GM06990 (cell line): ENCODE results near the gene PPM1J.
"Not testable (repeated sequence)": the region's sequence is repeated elsewhere in the genome, so short reads cannot be mapped to it uniquely, and the experiment has no call there.

Experiments
- DNase-seq: peaks from one replicate; pipeline ENCODE4 v3.0.0-alpha.2; 2011; ENCODE audit not compliant: insufficient read length; ENCODE audit errors: extremely low read depth
- H3K27me3 ChIP-seq: replicated peaks from 2 replicates; pipeline ENCODE4 v1.6.0; 2011; ENCODE audit warnings: low read length; ENCODE audit not compliant: control insufficient read depth, insufficient read depth
- H3K36me3 ChIP-seq: 2 replicates; pipeline ENCODE4 v1.5.1; 2011; ENCODE audit warnings: low read length; ENCODE audit not compliant: control insufficient read depth, insufficient read depth
- H3K4me3 ChIP-seq: replicated peaks from 2 replicates; pipeline ENCODE4 v1.5.1; 2011; ENCODE audit warnings: low read depth, mild to moderate bottlenecking, control low read depth, low read length
- CTCF ChIP-seq: IDR thresholded peaks from 2 replicates; pipeline ENCODE4 v1.5.1; 2011; ENCODE audit warnings: low read length, control low read depth, mild to moderate bottlenecking, inconsistent platforms; ENCODE audit not compliant: insufficient read depth, poor library complexity, severe bottlenecking

PPM1J gene

DNA sequence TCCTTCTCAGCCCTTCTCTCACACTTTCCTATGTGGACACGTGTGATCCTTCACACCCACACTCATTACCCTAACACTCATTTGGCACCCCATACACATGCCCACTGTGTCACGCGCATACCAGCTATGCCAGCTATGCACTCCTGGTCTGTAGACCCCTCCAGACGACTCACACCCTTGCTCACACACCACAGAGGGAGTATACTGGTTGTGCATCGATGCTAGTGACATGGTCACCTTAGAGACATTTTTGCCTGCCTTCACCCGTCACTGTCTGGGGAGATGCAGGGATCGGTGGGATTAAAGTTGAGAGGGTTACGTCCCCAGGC lies 8.3 kb upstream of the PPM1J start:
- Histone ChIP-seq H3K4me3 (no peak overlapping the region), H3K36me3 (no peaks in the 10 kb centered on the region), H3K27me3 (peaks cover 3% of the 10 kb centered on the region)
- TF ChIP-seq CTCF, result no peak
- DNase-seq, result no peak

DNA sequence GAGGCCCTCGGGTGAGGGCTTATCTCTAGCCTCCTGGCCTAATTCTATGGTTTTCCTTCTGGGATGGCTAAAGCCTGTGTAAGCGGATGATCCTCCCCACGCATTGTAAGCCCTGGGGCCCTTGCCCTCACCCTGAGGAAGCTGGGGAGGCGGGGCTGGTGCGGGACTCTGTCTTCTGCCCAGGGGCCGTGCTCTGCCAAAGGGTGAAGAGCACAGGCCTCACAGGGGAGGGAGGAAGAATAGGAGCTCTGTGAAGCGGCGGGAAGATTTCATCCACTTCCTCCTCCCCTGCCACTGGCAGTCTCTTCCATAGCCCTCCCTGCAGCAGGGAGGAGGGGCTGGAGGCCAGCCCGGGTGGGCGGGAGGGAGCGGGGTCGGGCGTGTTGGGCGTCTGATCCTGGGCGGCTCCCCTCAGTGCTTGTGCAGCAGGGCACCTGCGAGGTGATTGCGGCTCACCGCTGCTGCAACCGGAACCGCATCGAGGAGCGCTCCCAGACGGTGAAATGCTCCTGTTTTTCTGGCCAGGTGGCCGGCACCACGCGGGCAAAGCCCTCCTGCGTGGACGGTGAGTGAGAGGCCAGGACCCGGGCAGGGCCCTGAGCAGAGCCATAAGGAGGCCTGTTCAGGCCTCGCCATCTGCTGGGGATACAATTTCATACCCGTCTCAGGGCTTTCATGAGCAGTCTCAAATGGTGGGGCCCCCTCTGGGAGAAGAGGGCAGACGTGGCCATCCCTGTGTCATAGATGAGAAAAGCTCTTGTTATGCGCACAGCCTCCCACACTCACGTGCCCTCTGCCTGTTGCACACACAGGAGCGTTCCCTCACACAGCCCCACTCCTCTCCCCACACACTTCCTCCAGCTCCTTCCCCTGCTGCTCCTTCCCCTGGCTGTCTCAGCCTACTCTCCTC lies 7.7 kb upstream of the PPM1J start:
- Histone ChIP-seq H3K27me3 (peaks cover 3% of the 10 kb centered on the region), H3K36me3 (no peaks in the 10 kb centered on the region), H3K4me3 (no peak overlapping the region)
- no peak for TF ChIP-seq CTCF
- DNase-seq, result no peak

DNA sequence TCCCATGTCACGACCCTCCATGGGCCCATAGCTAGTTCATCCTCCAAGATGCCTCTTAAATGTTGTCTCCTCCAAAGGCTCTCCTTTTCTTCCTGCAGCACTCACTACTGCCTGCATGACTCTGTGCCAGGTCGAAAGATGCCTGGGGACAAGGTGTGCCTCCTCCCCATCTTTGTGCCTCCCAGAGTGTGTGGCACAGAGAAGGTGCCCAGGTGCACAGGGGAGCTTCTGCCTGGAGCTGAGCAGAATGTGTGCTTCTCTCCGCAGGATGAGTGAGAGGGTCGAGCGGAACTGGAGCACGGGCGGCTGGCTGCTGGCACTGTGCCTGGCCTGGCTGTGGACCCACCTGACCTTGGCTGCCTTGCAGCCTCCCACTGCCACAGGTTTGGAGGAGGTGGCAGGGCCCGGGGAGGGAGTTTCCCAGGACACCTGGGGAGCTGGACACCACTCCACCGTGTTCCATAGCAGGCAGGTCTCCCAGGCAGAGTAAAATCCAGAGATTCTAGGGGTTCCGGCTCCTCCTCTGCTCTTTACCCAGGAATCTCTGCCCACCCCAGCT lies 6.9 kb upstream of the PPM1J start:
- no peak for TF ChIP-seq CTCF
- no peak overlapping the region for H3K4me3 ChIP-seq
- H3K27me3 ChIP-seq, result peaks cover 3% of the 10 kb centered on the region
- no peak for DNase-seq
- no peaks in the 10 kb centered on the region for H3K36me3 ChIP-seq

GRCh38 chr1:112721294-112721693 lies 6.2 kb upstream of the PPM1J start:
- not testable (repeated sequence) for DNase-seq, H3K4me3 ChIP-seq, H3K27me3 ChIP-seq, H3K36me3 ChIP-seq

- no peak for DNase-seq
- Histone ChIP-seq H3K27me3 (peaks cover 3% of the 10 kb centered on the region), H3K36me3 (no peaks in the 10 kb centered on the region), H3K4me3 (no peak overlapping the region)
- TF ChIP-seq CTCF, result no peak
Observed at GRCh38 chr1:112720800-112721199, 5.7 kb upstream of the PPM1J start.

DNA sequence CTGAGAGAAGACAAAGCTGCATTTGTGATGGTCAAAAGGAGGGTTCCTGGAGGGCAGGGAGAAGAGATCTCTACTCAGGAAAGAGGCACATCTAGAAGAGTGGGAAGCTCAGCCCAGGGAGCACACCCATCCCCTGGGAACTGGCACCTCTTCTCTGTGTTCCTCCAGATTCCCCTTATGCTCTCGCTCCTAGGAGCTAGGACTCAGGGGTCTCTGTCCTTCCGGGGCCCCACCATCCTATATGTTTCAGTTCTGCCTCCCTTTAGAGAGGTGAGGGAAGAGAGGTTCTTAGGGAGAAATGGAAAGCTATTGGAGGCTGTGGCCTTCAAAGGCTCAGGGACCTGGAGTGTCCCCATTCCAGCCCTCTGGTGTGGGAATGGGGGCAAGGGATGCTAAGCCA lies 4.6 kb upstream of the PPM1J start:
- H3K4me3 ChIP-seq, result no peak overlapping the region
- H3K36me3 ChIP-seq, result no peaks in the 10 kb centered on the region
- H3K27me3 ChIP-seq, result peaks cover 3% of the 10 kb centered on the region
- no peak for TF ChIP-seq CTCF
- no peak for DNase-seq
